Pancreas (tissue), 10 donors: ENCODE data around the gene MACROD2. TPM values are rescaled to one million over a fixed set of nuclear protein-coding genes. Genes with fewer than 3 reads are reported as not detected.

Experiments used
- ATAC-seq, 4 donors: fragments of 200-7000 bp; cut with Tn5 transposase; one replicate each; pipeline versions ENCODE4 v1.8.0 to v1.9.1; 2020; ENCODE audit warnings: mild to moderate bottlenecking in 4 of 4, moderate library complexity in 4 of 4
- DNase-seq, 6 donors: peaks; one replicate each; pipeline ENCODE4 v3.0.0-alpha.2; 2020
- FAIRE-seq: peaks from 2 replicates; lab custom pipeline; 2012; peaks lifted over from hg19 to GRCh38; lab: Jason Lieb, UNC
- H3K27ac ChIP-seq, 4 donors: fragments of 200-600 bp; sonication (generic); 1 replicate in 3 of 4; 2 replicates in 1 of 4; pipeline versions ENCODE4 v1.5.0 to v1.8.0; 2020
- H3K27me3 ChIP-seq, 4 donors: fragments of 200-600 bp; one replicate each; pipeline ENCODE4 v1.8.0; 2021
- H3K36me3 ChIP-seq, 3 donors: fragments of 200-600 bp; sonication (generic) in 1 of 3; one replicate each; pipeline versions ENCODE4 v1.5.0 to v1.8.0; 2020 to 2021
- H3K4me1 ChIP-seq, 3 donors: fragments of 200-600 bp; one replicate each; pipeline ENCODE4 v1.8.0; 2021
- H3K4me3 ChIP-seq, 4 donors: fragments of 200-600 bp; sonication (generic) in 2 of 4; one replicate each; pipeline versions ENCODE4 v1.5.0 to v1.8.0; 2020 to 2021
- H3K9me3 ChIP-seq, 4 donors: fragments of 200-600 bp; one replicate each; pipeline ENCODE4 v1.8.0; 2021
- CTCF ChIP-seq, 4 donors: fragments of 200-600 bp; sonication (generic) in 3 of 4; IDR thresholded peaks; one replicate each; pipeline versions ENCODE4 v1.5.0 to v1.8.0; 2021; ENCODE audit warnings: antibody characterized with exemption in 4 of 4
- WGBS, 2 donors: extraction: QIAGEN DNeasy Blood & Tissue Kit; methylation state at CpG; one replicate each; pipeline ENCODE4 v1.1.7; 2013; 5-methylcytosine and 5-hydroxymethylcytosine counted together
- intact Hi-C, 3 donors: fragments of 100-400 bp; cut with DNase I; formaldehyde crosslinking; loops; one replicate each; pipeline versions ENCODE4 v1.11.1 to v1.14.2; 2022
- polyA plus RNA-seq, 2 donors: library from polyadenylated mRNA; stranded (reverse); fragments of 200-250 nt; gene quantifications; one replicate each; pipeline ENCODE4 v1.2.3, GENCODE V29; 2013
- total RNA-seq, 6 donors: library from RNA; stranded (reverse); fragmentation: NEBNext Ultra II Directional in 4 of 6; extraction: Animal tissue kit (Norgen Biotek cat#: 25700) in 4 of 6; gene quantifications; one replicate each; pipeline versions ENCODE4 v1.2.1 to v1.2.4, GENCODE V29; 2021 to 2023
- donor health status: healthy with polysubstance abuse.
- donor health status: DM: no; HTN: no; CAD: no; lungs with moderate emphysema.
- donor health status: DM: no; HTN: no; CAD: no.
- donor health status: control.
- donor health status: control.
- donor health status: Bipolar disorder and iron deficiency.
- donor health status: DM: yes; HTN: yes; CAD: no.
- donor health status: DM: no; HTN: no; CAD: no.
- donor health status: DM: no; HTN: no; CAD: no.
- donor health status: DM: yes; HTN: yes; CAD: no.

The MACROD2 gene
- total and polyA plus RNA-seq, 8 donors: 1.7 to 4.9 (median 2.7) TPM

- Histone ChIP-seq H3K27ac (no peak overlapping the region), H3K36me3 (no peaks in the 10 kb centered on the region), H3K4me3 (no peak overlapping the region), H3K9me3 (no peaks in the 10 kb centered on the region), H3K4me1 (no peaks in the 10 kb centered on the region), H3K27me3 (no peaks in the 10 kb centered on the region)
- ATAC-seq (no peak), FAIRE-seq (no peak), DNase-seq (no peak)
- WGBS, 2 donors: 61 to 65% methylated on average over 9 of the region's 9 CpGs
- TF ChIP-seq CTCF (IDR thresholded peaks at IDR 0.05): no peak
- intact Hi-C loops: no loop called here
These were observed 2054.3 kb downstream of the MACROD2 start for GRCh38 chr20:16049529-16050093.

DNA sequence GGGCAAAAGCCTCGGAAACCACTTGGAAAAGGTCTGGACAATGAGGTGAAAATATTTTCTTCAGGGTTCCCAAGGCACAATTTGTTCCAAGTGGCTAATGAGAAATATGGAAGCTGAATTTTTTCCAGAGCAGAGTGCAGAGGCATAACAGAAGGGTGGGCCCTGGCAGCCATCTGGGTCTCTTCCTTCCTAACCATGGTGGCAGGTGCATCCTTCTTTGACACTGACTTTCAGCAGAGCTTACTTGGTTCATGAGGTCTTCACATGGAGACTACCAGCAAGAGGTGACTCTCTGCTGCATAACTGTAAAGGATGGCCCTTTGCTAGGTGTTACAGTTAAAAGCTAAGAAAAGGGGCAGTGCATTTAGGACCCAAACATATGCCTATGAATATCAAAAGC is 2055.1 kb downstream of the MACROD2 start:
- Histone ChIP-seq H3K27ac (no peak overlapping the region), H3K4me1 (no peaks in the 10 kb centered on the region), H3K27me3 (no peaks in the 10 kb centered on the region), H3K36me3 (no peaks in the 10 kb centered on the region), H3K4me3 (no peak overlapping the region), H3K9me3 (no peaks in the 10 kb centered on the region)
- ATAC-seq (no peak), FAIRE-seq (no peak), DNase-seq (no peak)
- WGBS, 2 donors: 79 to 88% methylated on average over 1 of the region's 1 CpG
- no peak for TF ChIP-seq CTCF (IDR thresholded peaks at IDR 0.05)
- intact Hi-C loops: no loop called here

GRCh38 chr20:16051968-16052367 is 2056.7 kb downstream of the MACROD2 start:
- no peak overlapping the region for H3K27ac ChIP-seq
- no peak for TF ChIP-seq CTCF (IDR thresholded peaks at IDR 0.05)
- ATAC-seq (no peak), DNase-seq (no peak), FAIRE-seq (no peak)
- 14 to 36% methylated on average over 1 of the region's 1 CpG for WGBS, 2 donors
- H3K27me3 ChIP-seq: no peaks in the 10 kb centered on the region
- intact Hi-C loops: no loop called here
- no peaks in the 10 kb centered on the region for H3K9me3 ChIP-seq
- H3K4me3 ChIP-seq: no peak overlapping the region
- H3K4me1 ChIP-seq: no peaks in the 10 kb centered on the region
- no peaks in the 10 kb centered on the region for H3K36me3 ChIP-seq

DNA sequence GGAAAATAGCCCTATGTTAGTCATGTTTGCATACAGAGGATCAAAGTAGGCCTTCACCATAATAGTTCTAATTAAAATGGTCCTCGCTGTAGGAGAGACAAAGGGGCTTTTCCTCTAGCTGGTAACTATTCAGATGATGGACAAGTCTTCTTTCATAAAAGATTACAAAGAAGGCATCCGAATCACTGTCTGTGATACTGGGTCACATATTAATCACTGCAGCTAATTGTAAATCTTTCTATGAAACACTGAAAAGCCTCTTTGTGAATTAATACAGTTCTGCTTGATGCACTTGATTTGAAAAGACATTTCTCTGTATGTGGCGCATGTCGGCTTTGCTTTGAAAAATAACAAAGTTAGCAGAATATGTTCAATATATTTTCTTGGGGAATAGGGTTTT is 2057.1 kb downstream of the MACROD2 start:
- Histone ChIP-seq H3K27me3 (no peaks in the 10 kb centered on the region), H3K36me3 (no peaks in the 10 kb centered on the region), H3K4me3 (no peak overlapping the region), H3K4me1 (no peaks in the 10 kb centered on the region), H3K27ac (no peak overlapping the region), H3K9me3 (no peaks in the 10 kb centered on the region)
- FAIRE-seq: no peak
- no peak for TF ChIP-seq CTCF (IDR thresholded peaks at IDR 0.05)
- intact Hi-C loops: no loop called here
- 60 to 70% methylated on average over 4 of the region's 4 CpGs for WGBS, 2 donors
- ATAC-seq: no peak
- no peak for DNase-seq

GRCh38 chr20:16054985-16055384 is 2059.7 kb downstream of the MACROD2 start:
- 79 to 94% methylated on average over 3 of the region's 3 CpGs for WGBS, 2 donors
- no peaks in the 10 kb centered on the region for H3K4me1 ChIP-seq
- ATAC-seq: no peak

More at GRCh38 chr20:16054985-16055384, 2059.7 kb downstream of the MACROD2 start:
- FAIRE-seq (no peak), DNase-seq (no peak)
- TF ChIP-seq CTCF (IDR thresholded peaks at IDR 0.05): no peak
- no peaks in the 10 kb centered on the region for H3K9me3 ChIP-seq
- no peak overlapping the region for H3K27ac ChIP-seq
- H3K4me3 ChIP-seq: no peak overlapping the region
- H3K27me3 ChIP-seq: no peaks in the 10 kb centered on the region
- no peaks in the 10 kb centered on the region for H3K36me3 ChIP-seq
- intact Hi-C loops: no loop called here
